Stimulated activated naive CD8-positive, alpha-beta T cell treated with anti-CD3 and anti-CD28 coated beads, Interleukin-15, Interleukin-2, amounts not matched to agents 100 ng/mL and 50 ng/mL, for 24 hours (primary cell): ENCODE measurements around the gene SENP7.

Source experiments
- H3K27ac Mint-ChIP-seq: one replicate; pipeline ENCODE4 v1.8.0; 2021; ENCODE audit warnings: mild to moderate bottlenecking, mixed read lengths
- H3K27me3 Mint-ChIP-seq: one replicate; pipeline ENCODE4 v1.8.0; 2021; ENCODE audit warnings: mixed read lengths
- H3K36me3 Mint-ChIP-seq: one replicate; pipeline ENCODE4 v1.8.0; 2021; ENCODE audit warnings: low read depth, mixed read lengths
- H3K4me1 Mint-ChIP-seq: one replicate; pipeline ENCODE4 v1.8.0; 2021; ENCODE audit warnings: low read depth, mixed read lengths
- H3K4me3 Mint-ChIP-seq: one replicate; pipeline ENCODE4 v1.8.0; 2021; ENCODE audit warnings: mild to moderate bottlenecking, mixed read lengths
- H3K9me3 Mint-ChIP-seq: one replicate; pipeline ENCODE4 v1.8.0; 2021; ENCODE audit warnings: mixed read lengths

The SENP7 gene

DNA sequence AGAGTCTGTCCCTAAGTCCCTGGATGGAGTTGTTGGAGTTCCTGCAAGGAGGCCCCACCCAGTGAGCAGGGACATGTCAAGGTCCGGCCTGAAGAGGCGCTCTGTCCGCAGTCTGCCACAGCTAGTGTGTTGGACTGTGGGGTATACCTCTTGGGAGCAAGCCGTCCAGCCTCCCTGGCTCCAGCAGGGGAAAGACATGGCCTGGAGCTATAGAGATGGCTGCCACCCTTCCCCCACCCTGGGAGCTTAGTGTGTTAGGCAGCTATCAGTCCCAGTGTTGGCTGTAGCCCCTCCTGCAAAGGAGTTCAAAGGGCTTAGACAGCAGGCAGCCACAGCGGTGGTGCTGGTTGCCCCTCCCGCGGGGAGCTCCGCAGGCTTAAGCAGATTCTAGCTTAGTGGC lies 212.9 kb downstream of the SENP7 start:
- H3K4me3 Mint-ChIP-seq: no peak overlapping the region
- no peaks in the 10 kb centered on the region for H3K4me1 Mint-ChIP-seq
- H3K36me3 Mint-ChIP-seq: peaks cover 4% of the 10 kb centered on the region
- H3K27me3 Mint-ChIP-seq: no peaks in the 10 kb centered on the region
- no peak overlapping the region for H3K27ac Mint-ChIP-seq
- H3K9me3 Mint-ChIP-seq: peaks cover 24% of the 10 kb centered on the region

DNA sequence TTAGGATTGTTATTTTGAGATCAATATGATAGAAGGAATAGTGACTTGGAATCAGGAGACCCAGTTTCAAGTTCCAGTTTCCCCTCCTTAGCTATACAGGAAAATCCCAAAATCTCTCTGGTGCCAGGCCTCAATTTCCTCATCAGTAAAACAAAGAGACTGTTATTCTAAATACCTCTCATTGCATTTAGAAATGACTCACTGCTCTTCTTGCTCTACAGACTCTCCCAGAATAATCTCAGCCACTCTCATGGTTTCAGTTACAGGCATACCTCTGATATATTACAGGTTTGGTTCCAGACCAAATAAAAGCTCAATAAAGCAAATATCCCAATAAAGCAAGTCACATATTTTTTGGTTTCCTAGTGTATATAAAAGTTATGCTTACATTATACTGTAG lies 221.0 kb downstream of the SENP7 start:
- no peak overlapping the region for H3K4me3 Mint-ChIP-seq
- H3K27me3 Mint-ChIP-seq: no peaks in the 10 kb centered on the region
- H3K27ac Mint-ChIP-seq: no peak overlapping the region
- H3K36me3 Mint-ChIP-seq: peaks cover 7% of the 10 kb centered on the region
- H3K4me1 Mint-ChIP-seq: no peaks in the 10 kb centered on the region
- H3K9me3 Mint-ChIP-seq: peaks cover 11% of the 10 kb centered on the region

DNA sequence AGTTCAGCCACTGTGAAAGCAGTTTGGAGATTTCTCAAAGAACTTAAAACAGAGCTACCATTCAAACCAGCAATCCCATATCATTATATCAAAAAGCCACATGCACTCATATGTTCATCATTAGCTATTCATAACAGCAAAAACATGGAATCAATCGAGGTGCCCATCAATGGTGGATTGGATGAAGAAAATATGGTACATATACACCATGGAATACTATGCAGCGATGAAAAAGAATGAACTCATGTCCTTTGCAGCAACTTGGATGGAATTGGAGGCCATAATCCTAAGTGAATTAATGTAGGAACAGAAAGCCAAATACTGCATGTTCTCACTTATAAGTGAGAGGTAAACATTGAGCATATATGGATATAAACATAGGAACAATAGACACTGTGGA lies 224.7 kb downstream of the SENP7 start:
- Mint-ChIP-seq H3K4me3 (no peak overlapping the region), H3K4me1 (no peaks in the 10 kb centered on the region), H3K36me3 (peaks cover 7% of the 10 kb centered on the region), H3K9me3 (peaks cover 4% of the 10 kb centered on the region), H3K27ac (no peak overlapping the region), H3K27me3 (no peaks in the 10 kb centered on the region)

DNA sequence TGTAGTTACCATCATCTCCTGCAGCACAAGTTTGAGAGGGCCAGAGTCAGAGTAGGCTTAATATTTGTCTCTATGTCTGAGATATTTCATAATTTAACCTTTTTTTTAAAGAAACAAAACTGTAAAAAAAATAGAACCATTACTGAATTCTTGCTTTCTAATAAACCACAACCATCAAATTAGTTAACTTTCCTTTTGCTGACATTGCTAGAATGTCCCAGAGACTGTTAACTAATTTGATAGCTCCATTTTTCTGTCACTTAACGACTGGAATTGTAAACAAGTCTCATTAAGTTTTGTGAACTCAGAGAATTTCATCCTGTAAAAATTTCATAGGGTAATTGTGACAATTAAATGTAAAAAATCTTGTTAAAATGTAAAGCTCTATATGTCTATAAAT lies 228.3 kb downstream of the SENP7 start:
- no peak overlapping the region for H3K4me3 Mint-ChIP-seq
- no peak overlapping the region for H3K27ac Mint-ChIP-seq
- no peaks in the 10 kb centered on the region for H3K4me1 Mint-ChIP-seq
- no peaks in the 10 kb centered on the region for H3K27me3 Mint-ChIP-seq
- H3K36me3 Mint-ChIP-seq: peaks cover 6% of the 10 kb centered on the region
- H3K9me3 Mint-ChIP-seq: peaks cover 3% of the 10 kb centered on the region

DNA sequence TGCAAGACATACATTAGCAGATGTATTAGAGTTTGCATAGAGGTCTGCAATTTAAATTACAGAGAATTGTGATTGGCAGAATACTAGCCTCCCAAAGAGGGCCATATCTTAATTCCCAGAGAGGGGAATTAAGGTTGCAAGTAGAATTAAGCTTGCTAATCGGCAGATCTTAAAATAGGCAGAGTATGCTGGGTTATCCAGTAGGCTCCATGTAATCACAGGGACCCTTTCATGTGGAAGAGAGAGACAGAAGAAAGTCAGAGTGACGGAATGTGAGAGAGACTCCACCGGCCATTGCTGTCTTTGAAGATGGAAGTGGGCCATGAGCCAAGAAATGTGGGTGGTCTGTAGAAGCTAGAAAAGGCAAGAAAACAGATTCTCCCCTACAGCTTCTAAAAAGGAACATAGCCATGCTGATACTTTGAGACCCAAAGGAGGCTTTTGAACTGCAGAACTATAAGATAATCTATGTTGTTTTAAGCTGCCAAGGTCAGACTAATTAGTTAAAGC lies 231.4 kb downstream of the SENP7 start:
- Mint-ChIP-seq H3K27me3 (no peaks in the 10 kb centered on the region), H3K4me3 (no peak overlapping the region), H3K36me3 (no peaks in the 10 kb centered on the region), H3K4me1 (no peaks in the 10 kb centered on the region), H3K9me3 (no peaks in the 10 kb centered on the region), H3K27ac (no peak overlapping the region)

DNA sequence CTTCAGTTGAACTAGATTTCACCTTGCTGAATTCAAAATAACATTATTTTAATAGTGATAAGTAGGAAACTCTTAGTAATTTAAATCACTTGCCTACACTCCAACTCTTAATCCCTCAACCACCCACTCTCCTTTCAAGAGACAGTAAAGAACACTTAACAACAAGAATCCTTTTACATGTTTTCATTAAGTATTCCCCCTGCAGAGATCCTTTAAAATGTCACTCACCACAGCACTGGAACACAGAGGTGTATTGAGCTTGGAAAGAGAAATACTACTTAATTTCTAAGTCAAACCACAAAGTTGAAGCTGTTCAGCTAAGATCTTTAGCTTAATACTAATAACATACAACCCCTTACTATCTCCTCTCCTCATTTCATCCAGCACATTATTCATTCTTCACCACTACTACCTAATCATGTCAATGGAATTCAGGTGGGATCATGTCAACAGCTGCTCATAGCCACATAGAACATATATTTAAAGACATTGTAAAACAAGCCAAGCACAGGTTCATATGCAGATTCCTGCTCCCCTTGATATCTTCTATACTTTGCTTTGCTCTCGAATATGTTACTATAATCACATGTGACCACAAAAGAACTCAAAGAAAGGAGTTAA lies 233.1 kb downstream of the SENP7 start:
- Mint-ChIP-seq H3K9me3 (no peaks in the 10 kb centered on the region), H3K4me1 (no peaks in the 10 kb centered on the region), H3K36me3 (no peaks in the 10 kb centered on the region), H3K4me3 (no peak overlapping the region), H3K27me3 (no peaks in the 10 kb centered on the region), H3K27ac (no peak overlapping the region)

DNA sequence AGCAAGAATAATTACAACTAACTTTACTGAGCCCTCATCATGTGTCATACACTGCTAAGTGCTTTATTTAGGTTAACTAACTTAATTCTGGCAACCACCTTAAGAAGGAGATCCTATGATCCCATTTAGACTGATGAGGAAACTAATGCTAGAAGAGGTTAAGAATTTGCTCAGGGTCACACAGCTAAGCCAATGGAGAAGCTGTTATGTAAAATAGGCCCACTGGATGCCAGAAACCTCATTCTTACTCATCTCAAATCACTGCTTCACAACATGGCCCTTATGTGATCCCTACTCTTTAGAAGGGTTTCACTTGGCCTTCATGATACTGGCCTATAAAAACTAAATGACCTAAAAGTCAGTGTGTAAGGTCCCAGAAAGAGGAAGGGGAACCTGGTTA lies 233.8 kb downstream of the SENP7 start:
- no peak overlapping the region for H3K4me3 Mint-ChIP-seq
- no peaks in the 10 kb centered on the region for H3K4me1 Mint-ChIP-seq
- H3K36me3 Mint-ChIP-seq: no peaks in the 10 kb centered on the region
- no peaks in the 10 kb centered on the region for H3K27me3 Mint-ChIP-seq
- no peak overlapping the region for H3K27ac Mint-ChIP-seq
- no peaks in the 10 kb centered on the region for H3K9me3 Mint-ChIP-seq

DNA sequence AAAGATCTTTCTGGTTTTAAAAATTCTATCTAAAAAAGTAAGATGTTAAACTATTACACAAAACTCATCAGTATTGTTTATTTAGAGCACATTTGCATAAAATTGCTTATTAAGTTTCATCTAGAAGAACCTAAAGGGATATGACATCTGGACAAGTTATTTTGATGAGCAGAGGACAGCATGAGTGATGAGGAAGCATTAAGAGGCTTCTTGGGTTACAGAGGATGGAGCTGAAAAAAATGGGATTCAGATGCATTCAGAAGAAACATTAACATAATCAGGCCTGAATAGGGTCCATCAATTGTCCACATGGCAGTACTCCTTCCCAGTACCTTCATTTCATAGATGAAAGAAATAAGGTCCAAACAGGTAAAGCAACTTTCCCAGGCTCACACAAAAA lies 234.3 kb downstream of the SENP7 start:
- Mint-ChIP-seq H3K9me3 (no peaks in the 10 kb centered on the region), H3K27me3 (no peaks in the 10 kb centered on the region), H3K36me3 (no peaks in the 10 kb centered on the region), H3K27ac (no peak overlapping the region), H3K4me1 (no peaks in the 10 kb centered on the region), H3K4me3 (no peak overlapping the region)
